HCT116 (cell line): ENCODE measurements around the gene AK2. TPM values are rescaled to one million over a fixed set of nuclear protein-coding genes. Genes with fewer than 3 reads are reported as not detected.

ENCODE experiments used
- ATAC-seq: fragments of 200-7000 bp; cut with Tn5 transposase; 2 replicates; pipeline ENCODE4 v1.9.1; 2020; ENCODE audit warnings: mild to moderate bottlenecking, moderate library complexity
- BruUV-seq: library from RNA; stranded (reverse); fragments of 400-500 nt; replicated peaks from 2 replicates; lab custom pipeline; 2021; lab: Mats Ljungman, UMichigan
- CTCF ChIA-PET: fragments of 300-600 bp; sonication (Branson Sonifier 250); formaldehyde crosslinking; loops from one replicate; lab custom pipeline; 2021; ENCODE audit warnings: antibody characterized with exemption; lab: Charles Lee
- POLR2A ChIA-PET: fragments of 300-600, 350-600 bp; sonication (Branson Sonifier 250); formaldehyde crosslinking; loops from one replicate; lab custom pipeline; 2021; ENCODE audit warnings: antibody characterized with exemption; lab: Charles Lee
- RAD21 ChIA-PET, 2 experiments: fragments of 300-600 bp; sonication (Branson Sonifier 250); formaldehyde crosslinking; loops; one replicate each; lab custom pipeline; 2023; ENCODE audit warnings: low total read pairs in 2 of 2; ENCODE audit not compliant: uncharacterized antibody in 2 of 2, unreplicated experiment in 2 of 2, low non-redundant PET in 1 of 2; lab: Charles Lee
- DNase-seq: peaks from one replicate; pipeline ENCODE4 v3.0.0-alpha.2; 2010; ENCODE audit warnings: low read depth, low spot score
- H2AFZ ChIP-seq: fragments of 200-600 bp; shearing (Covaris generic), sonication (generic); 2 replicates; pipeline ENCODE4 v1.6.1; 2017; ENCODE audit warnings: low read depth, mixed run types, mixed read lengths, antibody characterized with exemption, low read length; ENCODE audit not compliant: poor library complexity, severe bottlenecking
- H3K27ac ChIP-seq: 2 replicates; pipeline ENCODE4 v1.5.1; 2012; ENCODE audit warnings: low read depth, low read length
- H3K27me3 ChIP-seq: fragments of 200-600 bp; sonication (generic); 2 replicates; pipeline ENCODE4 v1.6.1; 2016; ENCODE audit warnings: mixed run types, low read length, mixed read lengths; ENCODE audit not compliant: insufficient read depth
- H3K36me3 ChIP-seq, 2 experiments: fragments of 200-500 bp in 1 of 2; fragments of 200-600 bp in 1 of 2; sonication (Bioruptor generic) in 1 of 2; sonication (generic) in 1 of 2; 2 replicates each; pipeline versions ENCODE4 v1.5.1 to v1.6.1; 2014 to 2016; ENCODE audit warnings: low read length in 2 of 2, inconsistent platforms in 1 of 2, mixed read lengths in 1 of 2, mixed run types in 1 of 2; ENCODE audit not compliant: insufficient read depth in 2 of 2, control insufficient read depth in 1 of 2
- H3K4me1 ChIP-seq, 2 experiments: fragments of 200-600 bp in 1 of 2; sonication (generic) in 1 of 2; 2 replicates each; pipeline versions ENCODE4 v1.5.1 to v1.6.1; 2012 to 2017; ENCODE audit warnings: low read length in 2 of 2, inconsistent platforms in 1 of 2, mild to moderate bottlenecking in 1 of 2, mixed read lengths in 1 of 2, mixed run types in 1 of 2, moderate library complexity in 1 of 2; ENCODE audit not compliant: insufficient read depth in 2 of 2, control insufficient read depth in 1 of 2
- H3K4me2 ChIP-seq: fragments of 200-600 bp; sonication (generic); 2 replicates; pipeline ENCODE4 v1.6.1; 2017; ENCODE audit warnings: mixed run types, low read length, mixed read lengths
- H3K4me3 ChIP-seq, 2 experiments: fragments of 200-600 bp in 1 of 2; sonication (generic) in 1 of 2; replicated peaks in 1 of 2; 2 replicates each; pipeline ENCODE4 v1.5.1; 2011 to 2016; ENCODE audit warnings: low read length in 2 of 2, control low read depth in 1 of 2, low read depth in 1 of 2, mild to moderate bottlenecking in 1 of 2, mixed read lengths in 1 of 2, mixed run types in 1 of 2
- H3K79me2 ChIP-seq: fragments of 200-600 bp; sonication (generic); 2 replicates; pipeline ENCODE4 v1.6.1; 2017; ENCODE audit warnings: mild to moderate bottlenecking, mixed run types, low read length, moderate library complexity, mixed read lengths; ENCODE audit not compliant: insufficient read depth
- H3K9ac ChIP-seq: fragments of 200-600 bp; sonication (generic); 2 replicates; pipeline ENCODE4 v1.6.1; 2016; ENCODE audit warnings: low read length, mixed read lengths
- H3K9me2 ChIP-seq: fragments of 200-600 bp; sonication (generic), shearing (Covaris generic); 2 replicates; pipeline ENCODE4 v1.6.1; 2017; ENCODE audit warnings: mixed run types, mild to moderate bottlenecking, moderate library complexity; ENCODE audit not compliant: insufficient read depth
- H3K9me3 ChIP-seq, 2 experiments: fragments of 200-500 bp in 1 of 2; fragments of 200-600 bp in 1 of 2; sonication (Bioruptor generic) in 1 of 2; sonication (generic) in 1 of 2; 2 replicates each; pipeline ENCODE4 v1.6.1; 2014 to 2017; ENCODE audit warnings: low read length in 2 of 2, mixed read lengths in 2 of 2, inconsistent platforms in 1 of 2, low read depth in 1 of 2, mild to moderate bottlenecking in 1 of 2, mixed run types in 1 of 2, moderate library complexity in 1 of 2; ENCODE audit not compliant: control insufficient read depth in 1 of 2, insufficient read depth in 1 of 2
- H4K20me1 ChIP-seq: fragments of 200-600 bp; sonication (generic), shearing (Covaris generic); 2 replicates; pipeline ENCODE4 v1.6.1; 2017; ENCODE audit warnings: mixed run types, mild to moderate bottlenecking, moderate library complexity; ENCODE audit not compliant: insufficient read depth
- EGR1 ChIP-seq: IDR thresholded peaks from 2 replicates; pipeline ENCODE4 v1.6.1; 2012; ENCODE audit warnings: low read depth
- POLR2A ChIP-seq: IDR thresholded peaks from 2 replicates; pipeline ENCODE4 v1.7.0; 2011; ENCODE audit warnings: borderline replicate concordance; ENCODE audit not compliant: insufficient read depth, insufficient read length; ENCODE audit errors: extremely low read depth
- POLR2AphosphoS5 ChIP-seq: IDR thresholded peaks from 2 replicates; pipeline ENCODE4 v1.6.1; 2011; ENCODE audit warnings: mild to moderate bottlenecking, low read depth, low read length, moderate library complexity
- RAD21 ChIP-seq: IDR thresholded peaks from 2 replicates; pipeline ENCODE4 v1.6.1; 2012; ENCODE audit warnings: low read depth, mild to moderate bottlenecking
- TCF7L2 ChIP-seq: IDR thresholded peaks from 2 replicates; pipeline ENCODE4 v1.7.0; 2011; ENCODE audit warnings: borderline replicate concordance, inconsistent platforms; ENCODE audit not compliant: insufficient read depth, insufficient read length; ENCODE audit errors: extremely low read depth
- YY1 ChIP-seq: IDR thresholded peaks from 2 replicates; pipeline ENCODE4 v1.6.1; 2011; ENCODE audit warnings: low read length, low read depth, moderate library complexity, mild to moderate bottlenecking; ENCODE audit not compliant: insufficient replicate concordance; ENCODE audit errors: extremely low read depth
- ZNF274 ChIP-seq: fragments of 200-500 bp; sonication (Bioruptor generic); IDR thresholded peaks from 2 replicates; pipeline ENCODE4 v1.6.1; 2014; ENCODE audit warnings: mild to moderate bottlenecking, low read depth, low read length, inconsistent platforms
- intact Hi-C: fragments of 100-400 bp; cut with micrococcal nuclease; formaldehyde crosslinking; loops from 2 replicates; pipeline ENCODE4 v1.10.0; 2022
- total RNA-seq: library from RNA; stranded (reverse); gene quantifications from one replicate; pipeline ENCODE4 v1.2.1, GENCODE V29; 2021; ENCODE audit not compliant: unreplicated experiment
- TF ChIP-seq, protein P1 (sequence below): IDR thresholded peaks from 2 replicates; pipeline ENCODE4 v1.6.1; 2012
- TF ChIP-seq, protein P2 (sequence below): IDR thresholded peaks from 2 replicates; pipeline ENCODE4 v1.6.1; 2012; ENCODE audit warnings: low read depth
- TF ChIP-seq, protein P3 (sequence below), 3 experiments: fragments of 200-600 bp in 1 of 3; sonication (generic) in 1 of 3; IDR thresholded peaks in 2 of 3; conservative IDR thresholded peaks in 1 of 3; 2 replicates each; pipeline ENCODE4 v1.5.1; 2012 to 2017; ENCODE audit warnings: low read depth in 2 of 3, low read length in 2 of 3, antibody characterized with exemption in 1 of 3, borderline replicate concordance in 1 of 3, control low read depth in 1 of 3, mild to moderate bottlenecking in 1 of 3, mixed read lengths in 1 of 3, mixed run types in 1 of 3, moderate library complexity in 1 of 3; ENCODE audit not compliant: insufficient read depth in 1 of 3

Gene AK2
- total RNA-seq, 1 experiment from 2014 or later, result 233 TPM

DNA sequence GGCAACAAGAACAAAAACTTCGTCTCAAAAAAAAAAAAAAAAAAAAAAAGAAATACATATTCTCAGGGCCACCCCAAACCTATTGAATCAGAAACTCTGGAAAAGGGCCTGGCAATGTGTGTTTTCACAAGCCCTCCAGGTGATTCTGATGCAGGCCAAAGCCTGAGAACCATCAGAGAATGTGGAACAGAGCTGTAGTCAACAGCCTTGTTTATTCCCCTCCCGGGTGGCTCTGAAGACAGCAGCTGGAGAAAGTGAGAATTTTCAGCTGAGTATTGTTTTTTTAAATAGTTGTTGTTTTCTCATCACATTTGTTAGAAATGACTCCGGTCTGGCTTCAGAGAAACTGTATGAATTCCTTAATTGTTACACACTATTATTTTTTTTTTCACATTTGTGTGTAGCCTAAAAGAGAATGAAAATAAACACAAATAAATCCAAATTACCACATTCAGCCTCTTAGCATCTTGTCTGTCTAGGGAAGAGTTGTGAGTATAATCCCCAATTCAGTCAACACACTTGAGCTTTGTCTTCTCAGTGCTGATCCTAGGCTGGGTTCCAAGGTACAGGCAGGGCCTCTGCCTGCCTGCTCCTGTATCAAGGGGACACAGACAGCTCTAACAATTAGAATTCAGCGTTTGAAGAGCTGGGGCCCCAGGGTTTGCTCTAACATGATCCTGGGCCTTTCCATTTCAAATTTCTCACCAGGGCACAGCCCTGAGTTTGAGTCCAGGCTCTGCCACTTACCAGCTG is 37.7 kb upstream of the AK2 start:
- Histone ChIP-seq H3K9ac (no peak overlapping the region), H3K36me3 (no peaks in the 10 kb centered on the region), H2AFZ (no peak overlapping the region), H3K27me3 (no peaks in the 10 kb centered on the region), H3K4me3 (no peak overlapping the region), H4K20me1 (no peaks in the 10 kb centered on the region), H3K4me2 (no peak overlapping the region), H3K9me2 (no peaks in the 10 kb centered on the region), H3K79me2 (no peaks in the 10 kb centered on the region), H3K9me3 (no peaks in the 10 kb centered on the region), H3K27ac (no peak overlapping the region), H3K4me1 (peaks cover 0 to 3% of the 10 kb centered on the region in 2 experiments; a peak in 1 of 4 replicates)
- intact Hi-C loops, result no loop called here
- ChIA-PET POLR2A (interaction anchor here (0.8 kb wide), 1 partner anchor 347 kb away, joined by 3 read pairs; no protein-coding TSS in a partner anchor), RAD21 (interaction anchor here in 1 of 2 experiments (0.7 kb wide), 1 partner anchor 8 kb away, joined by 3 read pairs; no protein-coding TSS in a partner anchor), CTCF (interaction anchor here (1.1 kb wide), 1 partner anchor 12 kb away, joined by 6 read pairs; no protein-coding TSS in a partner anchor)
- ATAC-seq (no peak), DNase-seq (no peak)
- BruUV-seq, result no TSS peak
- TF ChIP-seq, protein P1, sequence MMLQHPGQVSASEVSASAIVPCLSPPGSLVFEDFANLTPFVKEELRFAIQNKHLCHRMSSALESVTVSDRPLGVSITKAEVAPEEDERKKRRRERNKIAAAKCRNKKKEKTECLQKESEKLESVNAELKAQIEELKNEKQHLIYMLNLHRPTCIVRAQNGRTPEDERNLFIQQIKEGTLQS, result no peak

DNA sequence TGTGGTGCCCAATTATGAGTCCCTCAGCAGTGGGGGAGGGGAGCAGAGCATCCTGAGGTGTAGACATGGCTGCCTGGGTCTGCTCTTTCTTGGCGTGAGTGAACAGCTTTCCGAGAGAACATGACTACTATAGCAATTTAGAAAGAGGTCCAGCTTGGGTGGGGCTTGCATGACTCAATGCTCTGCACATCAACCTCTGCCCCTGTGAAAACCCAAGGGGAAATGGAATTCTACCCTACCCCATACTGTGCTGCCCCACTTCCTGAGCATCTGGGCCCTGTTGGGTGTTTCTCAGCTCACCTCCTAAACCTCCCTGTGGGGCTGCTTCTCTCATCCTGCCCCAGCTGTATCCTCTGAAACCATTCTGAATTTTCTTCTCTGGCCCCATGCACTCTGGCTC is 36.0 kb upstream of the AK2 start:
- DNase-seq (no peak), ATAC-seq (no peak)
- Histone ChIP-seq H3K9ac (no peak overlapping the region), H3K4me2 (no peak overlapping the region), H3K9me2 (no peaks in the 10 kb centered on the region), H3K36me3 (no peaks in the 10 kb centered on the region), H3K27me3 (no peaks in the 10 kb centered on the region), H3K4me3 (no peak overlapping the region), H2AFZ (no peak overlapping the region), H3K4me1 (peaks cover 0 to 3% of the 10 kb centered on the region in 2 experiments; a peak in 1 of 4 replicates), H3K9me3 (no peaks in the 10 kb centered on the region), H3K27ac (no peak overlapping the region), H4K20me1 (no peaks in the 10 kb centered on the region), H3K79me2 (no peaks in the 10 kb centered on the region)
- BruUV-seq, result no TSS peak
- POLR2A ChIA-PET, result no interaction called here
- CTCF ChIA-PET, result no interaction called here
- RAD21 ChIA-PET, result no interaction called here
- intact Hi-C loops, result no loop called here
- TF ChIP-seq ZNF274, result no peak
- TF ChIP-seq EGR1, result no peak
- no peak for TF ChIP-seq YY1
- no peak for TF ChIP-seq POLR2AphosphoS5
- TF ChIP-seq RAD21, result no peak
- TF ChIP-seq TCF7L2, result no peak
- TF ChIP-seq, protein P2, sequence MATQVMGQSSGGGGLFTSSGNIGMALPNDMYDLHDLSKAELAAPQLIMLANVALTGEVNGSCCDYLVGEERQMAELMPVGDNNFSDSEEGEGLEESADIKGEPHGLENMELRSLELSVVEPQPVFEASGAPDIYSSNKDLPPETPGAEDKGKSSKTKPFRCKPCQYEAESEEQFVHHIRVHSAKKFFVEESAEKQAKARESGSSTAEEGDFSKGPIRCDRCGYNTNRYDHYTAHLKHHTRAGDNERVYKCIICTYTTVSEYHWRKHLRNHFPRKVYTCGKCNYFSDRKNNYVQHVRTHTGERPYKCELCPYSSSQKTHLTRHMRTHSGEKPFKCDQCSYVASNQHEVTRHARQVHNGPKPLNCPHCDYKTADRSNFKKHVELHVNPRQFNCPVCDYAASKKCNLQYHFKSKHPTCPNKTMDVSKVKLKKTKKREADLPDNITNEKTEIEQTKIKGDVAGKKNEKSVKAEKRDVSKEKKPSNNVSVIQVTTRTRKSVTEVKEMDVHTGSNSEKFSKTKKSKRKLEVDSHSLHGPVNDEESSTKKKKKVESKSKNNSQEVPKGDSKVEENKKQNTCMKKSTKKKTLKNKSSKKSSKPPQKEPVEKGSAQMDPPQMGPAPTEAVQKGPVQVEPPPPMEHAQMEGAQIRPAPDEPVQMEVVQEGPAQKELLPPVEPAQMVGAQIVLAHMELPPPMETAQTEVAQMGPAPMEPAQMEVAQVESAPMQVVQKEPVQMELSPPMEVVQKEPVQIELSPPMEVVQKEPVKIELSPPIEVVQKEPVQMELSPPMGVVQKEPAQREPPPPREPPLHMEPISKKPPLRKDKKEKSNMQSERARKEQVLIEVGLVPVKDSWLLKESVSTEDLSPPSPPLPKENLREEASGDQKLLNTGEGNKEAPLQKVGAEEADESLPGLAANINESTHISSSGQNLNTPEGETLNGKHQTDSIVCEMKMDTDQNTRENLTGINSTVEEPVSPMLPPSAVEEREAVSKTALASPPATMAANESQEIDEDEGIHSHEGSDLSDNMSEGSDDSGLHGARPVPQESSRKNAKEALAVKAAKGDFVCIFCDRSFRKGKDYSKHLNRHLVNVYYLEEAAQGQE, result no peak
- no peak for TF ChIP-seq POLR2A
- TF ChIP-seq, protein P3, sequence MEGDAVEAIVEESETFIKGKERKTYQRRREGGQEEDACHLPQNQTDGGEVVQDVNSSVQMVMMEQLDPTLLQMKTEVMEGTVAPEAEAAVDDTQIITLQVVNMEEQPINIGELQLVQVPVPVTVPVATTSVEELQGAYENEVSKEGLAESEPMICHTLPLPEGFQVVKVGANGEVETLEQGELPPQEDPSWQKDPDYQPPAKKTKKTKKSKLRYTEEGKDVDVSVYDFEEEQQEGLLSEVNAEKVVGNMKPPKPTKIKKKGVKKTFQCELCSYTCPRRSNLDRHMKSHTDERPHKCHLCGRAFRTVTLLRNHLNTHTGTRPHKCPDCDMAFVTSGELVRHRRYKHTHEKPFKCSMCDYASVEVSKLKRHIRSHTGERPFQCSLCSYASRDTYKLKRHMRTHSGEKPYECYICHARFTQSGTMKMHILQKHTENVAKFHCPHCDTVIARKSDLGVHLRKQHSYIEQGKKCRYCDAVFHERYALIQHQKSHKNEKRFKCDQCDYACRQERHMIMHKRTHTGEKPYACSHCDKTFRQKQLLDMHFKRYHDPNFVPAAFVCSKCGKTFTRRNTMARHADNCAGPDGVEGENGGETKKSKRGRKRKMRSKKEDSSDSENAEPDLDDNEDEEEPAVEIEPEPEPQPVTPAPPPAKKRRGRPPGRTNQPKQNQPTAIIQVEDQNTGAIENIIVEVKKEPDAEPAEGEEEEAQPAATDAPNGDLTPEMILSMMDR (IDR thresholded peaks at IDR 0.05 in 2 of 3, conservative IDR thresholded peaks at IDR 0.05 in 1 of 3; ENCODE audit: borderline replicate concordance in 1 of 3, insufficient read depth in 1 of 3, low read depth in 2 of 3, low read length in 2 of 3), result no peak
- TF ChIP-seq, protein P1, result no peak
